ENCODE results near the gene RAMACL. TPM values are rescaled to one million over a fixed set of nuclear protein-coding genes. Genes with fewer than 3 reads are reported as not detected.
A peak's percentile ranks its signal among the peaks of the same experiment; 100 is the strongest.
"Not testable (repeated sequence)": the region's sequence is repeated elsewhere in the genome, so short reads cannot be mapped to it uniquely, and the experiment has no call there.

RAMACL gene
- total RNA-seq, 4 donors from 2014 or later = 0.93 to 2.1 (median 1.5) TPM

DNA sequence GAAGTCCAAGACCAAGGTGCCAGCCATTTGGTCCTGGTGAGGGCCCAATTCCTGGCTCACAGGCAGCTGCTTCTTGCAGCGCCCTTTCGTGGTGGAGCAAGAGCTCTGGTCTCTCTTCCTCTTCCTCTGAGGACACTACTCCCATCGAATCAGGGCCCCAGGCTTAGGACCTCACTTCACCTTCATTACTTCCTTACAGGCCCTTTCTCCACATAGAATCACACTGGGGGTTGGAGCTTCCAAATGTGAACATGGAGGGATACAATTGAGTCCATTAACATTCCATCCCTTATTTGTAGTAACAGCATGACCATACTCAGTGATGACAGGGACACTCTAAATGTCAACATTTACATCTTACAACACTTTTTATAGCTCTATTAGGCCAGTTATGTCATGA is 2.3 kb downstream of the RAMACL start:
- peak in 1 of 2 donors; percentile 59 for DNase-seq (ENCODE audit: low spot score in 2 of 2)
- 86 to 98% methylated on average over 3 of the region's 3 CpGs for WGBS, 2 donors

DNA sequence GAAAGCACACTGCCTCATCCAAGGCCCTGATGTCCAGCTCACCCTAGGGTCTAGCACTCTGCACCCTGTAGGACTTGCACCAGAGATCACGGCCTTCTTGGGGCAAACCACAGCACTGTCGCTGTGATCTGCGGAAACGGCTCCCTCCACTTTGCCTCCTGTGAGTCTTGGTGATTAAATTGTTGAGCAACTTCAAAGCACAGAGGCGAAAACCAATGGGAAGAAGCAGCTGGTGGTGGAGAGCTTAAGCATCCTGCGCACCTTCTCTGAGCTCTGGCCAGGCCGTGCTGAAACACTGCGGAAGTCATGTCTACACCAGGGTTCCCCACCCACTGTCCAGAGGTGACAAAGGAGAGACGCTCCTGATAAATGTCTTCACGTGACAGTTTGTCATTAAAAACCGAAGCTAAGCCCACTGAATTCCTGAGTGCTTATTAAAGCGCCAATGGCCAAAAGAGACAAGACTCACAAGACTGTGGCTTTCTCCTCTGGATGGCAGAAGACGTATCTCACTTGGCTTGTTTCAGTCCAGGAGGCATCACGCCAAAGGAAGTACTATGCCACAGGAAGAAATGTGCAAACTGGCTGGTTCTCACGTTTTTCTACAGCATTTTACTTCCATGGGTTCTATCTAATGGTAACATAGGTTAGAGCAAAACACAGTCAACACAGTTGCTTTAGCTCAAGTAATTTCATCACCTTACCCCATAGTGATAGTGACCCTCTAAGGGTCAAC is 3.1 kb downstream of the RAMACL start:
- intact Hi-C loops (cut with DNase I; ENCODE audit: low total_unique reads) = no loop called here
- 79 to 86% methylated on average over 15 of the region's 15 CpGs for WGBS, 2 donors
- H3K4me3 ChIP-seq (ENCODE audit: low read depth, poor library complexity, severe bottlenecking) = no peak overlapping the region
- DNase-seq (ENCODE audit: low spot score in 2 of 2) = peak in 1 of 2 donors; percentile 70
- no peak for TF ChIP-seq POLR2A (IDR thresholded peaks at IDR 0.05)
- TF ChIP-seq, protein P1, sequence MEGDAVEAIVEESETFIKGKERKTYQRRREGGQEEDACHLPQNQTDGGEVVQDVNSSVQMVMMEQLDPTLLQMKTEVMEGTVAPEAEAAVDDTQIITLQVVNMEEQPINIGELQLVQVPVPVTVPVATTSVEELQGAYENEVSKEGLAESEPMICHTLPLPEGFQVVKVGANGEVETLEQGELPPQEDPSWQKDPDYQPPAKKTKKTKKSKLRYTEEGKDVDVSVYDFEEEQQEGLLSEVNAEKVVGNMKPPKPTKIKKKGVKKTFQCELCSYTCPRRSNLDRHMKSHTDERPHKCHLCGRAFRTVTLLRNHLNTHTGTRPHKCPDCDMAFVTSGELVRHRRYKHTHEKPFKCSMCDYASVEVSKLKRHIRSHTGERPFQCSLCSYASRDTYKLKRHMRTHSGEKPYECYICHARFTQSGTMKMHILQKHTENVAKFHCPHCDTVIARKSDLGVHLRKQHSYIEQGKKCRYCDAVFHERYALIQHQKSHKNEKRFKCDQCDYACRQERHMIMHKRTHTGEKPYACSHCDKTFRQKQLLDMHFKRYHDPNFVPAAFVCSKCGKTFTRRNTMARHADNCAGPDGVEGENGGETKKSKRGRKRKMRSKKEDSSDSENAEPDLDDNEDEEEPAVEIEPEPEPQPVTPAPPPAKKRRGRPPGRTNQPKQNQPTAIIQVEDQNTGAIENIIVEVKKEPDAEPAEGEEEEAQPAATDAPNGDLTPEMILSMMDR (IDR thresholded peaks at IDR 0.05) = no peak

More for the DNA sequence above, 2.3 kb downstream of the RAMACL start:
- no peak overlapping the region for H3K4me3 ChIP-seq (ENCODE audit: low read depth, poor library complexity, severe bottlenecking)
- intact Hi-C loops (cut with DNase I; ENCODE audit: low total_unique reads) = no loop called here
- TF ChIP-seq, protein P1 (IDR thresholded peaks at IDR 0.05) = no peak
- no peak for TF ChIP-seq POLR2A (IDR thresholded peaks at IDR 0.05)

GRCh38 chr6:166582258-166582657 is 4.2 kb downstream of the RAMACL start:
- 80 to 87% methylated on average over 6 of the region's 6 CpGs for WGBS, 2 donors
- H3K4me3 ChIP-seq (ENCODE audit: low read depth, poor library complexity, severe bottlenecking) = no peak overlapping the region
- intact Hi-C loops (cut with DNase I; ENCODE audit: low total_unique reads) = no loop called here
- TF ChIP-seq, protein P1 (IDR thresholded peaks at IDR 0.05) = no peak
- TF ChIP-seq POLR2A (IDR thresholded peaks at IDR 0.05) = no peak
- DNase-seq (ENCODE audit: low spot score in 2 of 2) = no peak

DNA sequence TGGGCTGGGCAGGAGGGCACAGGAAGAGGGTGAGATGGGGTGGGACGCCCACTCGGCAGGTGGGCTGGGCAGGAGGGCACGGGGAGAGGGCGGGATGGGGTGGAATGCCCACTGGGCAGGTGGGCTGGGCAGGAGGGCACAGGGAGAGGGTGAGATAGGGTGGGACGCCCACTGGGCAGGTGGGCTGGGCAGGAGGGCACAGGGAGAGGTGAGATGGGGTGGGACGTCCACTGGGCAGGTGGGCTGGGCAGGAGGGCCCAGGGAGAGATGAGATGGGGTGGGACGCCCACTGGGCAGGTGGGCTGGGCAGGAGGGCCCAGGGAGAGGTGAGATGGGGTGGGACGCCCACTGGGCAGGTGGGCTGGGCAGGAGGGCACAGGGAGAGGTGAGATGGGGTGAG is 4.7 kb downstream of the RAMACL start:
- intact Hi-C loops (cut with DNase I; ENCODE audit: low total_unique reads); H3K4me3 ChIP-seq (ENCODE audit: low read depth, poor library complexity, severe bottlenecking): not testable (repeated sequence)
- peak in 1 of 2 donors; percentile 54 for DNase-seq (ENCODE audit: low spot score in 2 of 2)
- WGBS, 2 donors = 96 to 98% methylated on average over 8 of the region's 8 CpGs

GRCh38 chr6:166581091-166581511 is 5.4 kb downstream of the RAMACL start:
- WGBS, 2 donors = 93 to 97% methylated on average over 11 of the region's 11 CpGs
- peak in 1 of 2 donors; percentile 60 for DNase-seq (ENCODE audit: low spot score in 2 of 2)
- no peak for TF ChIP-seq POLR2A (IDR thresholded peaks at IDR 0.05)
- TF ChIP-seq, protein P1 (IDR thresholded peaks at IDR 0.05) = no peak
- intact Hi-C loops (cut with DNase I; ENCODE audit: low total_unique reads) = no loop called here
- H3K4me3 ChIP-seq (ENCODE audit: low read depth, poor library complexity, severe bottlenecking) = no peak overlapping the region

DNA sequence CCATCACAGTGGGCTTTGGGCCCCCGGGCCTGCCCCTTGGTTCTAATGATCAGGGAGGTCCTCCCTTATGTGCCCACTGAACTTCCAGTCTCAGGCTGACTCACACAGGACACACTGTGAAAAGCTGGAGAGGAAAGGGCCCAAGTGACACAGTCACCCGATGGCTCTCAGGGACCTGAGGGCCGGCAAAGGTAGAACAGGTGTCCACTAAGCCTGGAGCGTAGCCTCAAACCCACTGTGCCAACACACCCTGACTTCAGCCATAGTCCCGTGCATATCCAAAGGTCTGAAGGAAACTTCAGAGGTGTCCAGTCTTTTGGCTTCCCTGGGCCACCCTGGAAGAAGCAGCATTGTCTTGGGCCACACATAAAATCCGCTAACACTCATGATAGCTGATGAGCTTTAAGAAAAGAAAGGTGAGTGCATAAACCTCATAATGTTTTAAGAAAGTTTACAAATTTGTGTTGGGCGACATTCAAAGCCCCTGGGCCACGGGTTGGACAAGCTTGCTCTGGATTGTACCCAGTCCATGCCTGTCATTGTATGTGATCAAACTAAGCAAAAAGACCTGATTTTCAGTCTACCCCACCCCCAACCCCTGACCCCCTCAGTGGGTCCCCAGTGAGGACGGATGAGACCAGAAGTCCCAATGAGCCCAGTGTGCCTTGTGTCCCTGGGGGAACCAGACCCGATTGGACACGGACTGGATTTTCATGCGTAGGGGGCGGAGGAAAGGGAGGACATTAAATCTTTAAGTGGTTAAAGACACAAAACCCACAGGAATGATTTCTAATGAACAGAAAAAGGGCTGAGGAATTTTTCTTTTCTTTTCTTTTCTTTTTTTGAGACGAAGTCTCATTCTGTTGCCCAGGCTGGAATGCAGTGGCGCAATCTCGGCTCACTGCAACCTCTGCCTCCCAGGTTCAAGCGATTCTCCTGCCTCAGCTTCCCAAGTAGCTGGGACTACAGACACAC is 6.1 kb downstream of the RAMACL start:
- no peak for TF ChIP-seq POLR2A (IDR thresholded peaks at IDR 0.05)
- TF ChIP-seq, protein P1 (IDR thresholded peaks at IDR 0.05) = no peak
- no peak overlapping the region for H3K4me3 ChIP-seq (ENCODE audit: low read depth, poor library complexity, severe bottlenecking)
- intact Hi-C loops (cut with DNase I; ENCODE audit: low total_unique reads) = no loop called here
- WGBS, 2 donors = 88 to 90% methylated on average over 17 of the region's 17 CpGs
- DNase-seq (ENCODE audit: low spot score in 2 of 2) = peak in 1 of 2 donors; percentile 62
